ENCODE data around the gene CTXND2. TPM values are rescaled to one million over a fixed set of nuclear protein-coding genes. Genes with fewer than 3 reads are reported as not detected.

Gene CTXND2
- total and polyA plus RNA-seq, 2 of the 13 experiments (the other 11 are each of a cell fraction or from before 2014, with no cell fraction given), result not detected

DNA sequence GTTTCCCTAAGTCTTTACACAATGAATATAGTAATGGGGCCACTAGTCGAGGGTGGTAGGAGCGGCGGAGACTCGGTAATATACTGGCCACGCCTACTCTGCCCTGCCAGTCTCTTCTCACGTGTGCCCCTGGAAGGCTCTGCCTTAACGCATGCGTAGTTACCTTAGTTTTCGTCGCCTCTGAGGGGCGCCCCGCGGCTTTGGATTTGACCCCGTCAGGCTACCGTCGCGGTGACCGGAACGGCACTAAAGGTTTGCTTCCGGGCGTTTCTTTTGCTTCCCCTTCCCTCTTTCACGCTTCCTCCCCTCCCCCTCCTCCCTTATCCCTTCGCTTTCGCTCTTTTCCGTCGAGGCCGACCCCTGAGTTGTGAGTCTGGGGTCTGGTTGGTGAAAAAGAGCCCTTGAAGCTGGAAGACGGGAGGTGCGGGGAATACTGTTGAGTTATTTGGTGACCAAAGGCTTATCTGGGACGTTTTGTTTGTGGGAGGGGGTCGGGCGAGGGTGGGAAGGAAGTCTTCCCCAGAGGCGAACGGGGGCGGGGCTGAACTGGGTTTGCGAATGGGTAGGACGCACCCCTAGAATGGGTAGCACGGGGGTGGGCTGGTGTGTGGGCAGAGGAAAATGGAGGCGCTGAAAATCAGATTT is 39.3 kb downstream of the CTXND2 start, which contains the start of gene SETDB1 (continued):
- TF ChIP-seq ETV5 (CRISPR knock-in tag; IDR thresholded peaks at IDR 0.05; ENCODE audit: borderline replicate concordance), result peak; percentile 84
- TF ChIP-seq MXI1 (IDR thresholded peaks at IDR 0.05; ENCODE audit: borderline replicate concordance, low read depth, low read length), result peak; percentile 91; the same call in 2 of the 3 replicates
- TF ChIP-seq, protein P1, sequence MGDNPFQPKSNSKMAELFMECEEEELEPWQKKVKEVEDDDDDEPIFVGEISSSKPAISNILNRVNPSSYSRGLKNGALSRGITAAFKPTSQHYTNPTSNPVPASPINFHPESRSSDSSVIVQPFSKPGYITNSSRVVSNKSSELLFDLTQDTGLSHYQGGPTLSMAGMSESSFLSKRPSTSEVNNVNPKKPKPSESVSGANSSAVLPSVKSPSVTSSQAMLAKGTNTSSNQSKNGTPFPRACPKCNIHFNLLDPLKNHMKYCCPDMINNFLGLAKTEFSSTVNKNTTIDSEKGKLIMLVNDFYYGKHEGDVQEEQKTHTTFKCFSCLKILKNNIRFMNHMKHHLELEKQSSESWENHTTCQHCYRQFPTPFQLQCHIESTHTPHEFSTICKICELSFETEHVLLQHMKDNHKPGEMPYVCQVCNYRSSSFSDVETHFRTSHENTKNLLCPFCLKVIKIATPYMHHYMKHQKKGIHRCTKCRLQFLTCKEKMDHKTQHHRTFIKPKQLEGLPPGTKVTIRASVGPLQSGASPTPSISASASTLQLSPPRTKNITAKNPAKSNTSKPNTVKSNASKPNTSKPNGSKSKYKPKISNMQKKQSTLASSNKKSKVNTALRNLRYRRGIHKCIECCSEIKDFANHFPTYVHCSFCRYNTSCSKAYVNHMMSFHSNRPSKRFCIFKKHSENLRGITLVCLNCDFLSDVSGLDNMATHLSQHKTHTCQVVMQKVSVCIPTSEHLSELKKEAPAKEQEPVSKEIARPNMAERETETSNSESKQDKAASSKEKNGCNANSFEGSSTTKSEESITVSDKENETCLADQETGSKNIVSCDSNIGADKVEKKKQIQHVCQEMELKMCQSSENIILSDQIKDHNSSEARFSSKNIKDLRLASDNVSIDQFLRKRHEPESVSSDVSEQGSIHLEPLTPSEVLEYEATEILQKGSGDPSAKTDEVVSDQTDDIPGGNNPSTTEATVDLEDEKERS (CRISPR knock-in tag; IDR thresholded peaks at IDR 0.05), result no peak
- TF ChIP-seq, protein P2, sequence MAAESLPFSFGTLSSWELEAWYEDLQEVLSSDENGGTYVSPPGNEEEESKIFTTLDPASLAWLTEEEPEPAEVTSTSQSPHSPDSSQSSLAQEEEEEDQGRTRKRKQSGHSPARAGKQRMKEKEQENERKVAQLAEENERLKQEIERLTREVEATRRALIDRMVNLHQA (CRISPR knock-in tag; IDR thresholded peaks at IDR 0.05), result no peak
- TF ChIP-seq, protein P3, sequence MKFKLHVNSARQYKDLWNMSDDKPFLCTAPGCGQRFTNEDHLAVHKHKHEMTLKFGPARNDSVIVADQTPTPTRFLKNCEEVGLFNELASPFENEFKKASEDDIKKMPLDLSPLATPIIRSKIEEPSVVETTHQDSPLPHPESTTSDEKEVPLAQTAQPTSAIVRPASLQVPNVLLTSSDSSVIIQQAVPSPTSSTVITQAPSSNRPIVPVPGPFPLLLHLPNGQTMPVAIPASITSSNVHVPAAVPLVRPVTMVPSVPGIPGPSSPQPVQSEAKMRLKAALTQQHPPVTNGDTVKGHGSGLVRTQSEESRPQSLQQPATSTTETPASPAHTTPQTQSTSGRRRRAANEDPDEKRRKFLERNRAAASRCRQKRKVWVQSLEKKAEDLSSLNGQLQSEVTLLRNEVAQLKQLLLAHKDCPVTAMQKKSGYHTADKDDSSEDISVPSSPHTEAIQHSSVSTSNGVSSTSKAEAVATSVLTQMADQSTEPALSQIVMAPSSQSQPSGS (CRISPR knock-in tag; IDR thresholded peaks at IDR 0.05), result peak; percentile 58; the same call in 1 of the 2 replicates
- peak; percentile 68 for TF ChIP-seq YEATS4 (CRISPR knock-in tag; IDR thresholded peaks at IDR 0.05; ENCODE audit: borderline replicate concordance)
- TF ChIP-seq DNMT1 (CRISPR knock-in tag; IDR thresholded peaks at IDR 0.05), result no peak
- TF ChIP-seq MTF2 (CRISPR knock-in tag; IDR thresholded peaks at IDR 0.05; ENCODE audit: borderline replicate concordance), result no peak
- TF ChIP-seq, protein P4, sequence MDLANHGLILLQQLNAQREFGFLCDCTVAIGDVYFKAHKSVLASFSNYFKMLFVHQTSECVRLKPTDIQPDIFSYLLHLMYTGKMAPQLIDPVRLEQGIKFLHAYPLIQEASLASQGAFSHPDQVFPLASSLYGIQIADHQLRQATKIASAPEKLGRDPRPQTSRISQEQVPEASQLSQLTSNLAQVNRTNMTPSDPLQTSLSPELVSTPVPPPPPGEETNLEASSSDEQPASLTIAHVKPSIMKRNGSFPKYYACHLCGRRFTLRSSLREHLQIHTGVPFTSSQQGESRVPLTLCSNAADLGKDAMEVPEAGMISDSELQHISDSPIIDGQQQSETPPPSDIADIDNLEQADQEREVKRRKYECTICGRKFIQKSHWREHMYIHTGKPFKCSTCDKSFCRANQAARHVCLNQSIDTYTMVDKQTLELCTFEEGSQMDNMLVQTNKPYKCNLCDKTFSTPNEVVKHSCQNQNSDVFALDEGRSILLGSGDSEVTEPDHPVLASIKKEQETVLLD (CRISPR knock-in tag; IDR thresholded peaks at IDR 0.05; ENCODE audit: low read depth), result peak; percentile 63; the same call in 1 of the 2 replicates
- TF ChIP-seq KLF6 (CRISPR knock-in tag; IDR thresholded peaks at IDR 0.05), result peak; percentile 50; the same call in 1 of the 2 replicates
- TF ChIP-seq ZFX (CRISPR knock-in tag; IDR thresholded peaks at IDR 0.05; ENCODE audit: low read depth), result peak; percentile 53; the same call in 1 of the 2 replicates
- peak; percentile 80 for TF ChIP-seq CCAR2 (optimal IDR thresholded peaks at IDR 0.05; ENCODE audit: low read depth, low read length)
